Measurements from ENCODE around the gene SCN2A.

DNA sequence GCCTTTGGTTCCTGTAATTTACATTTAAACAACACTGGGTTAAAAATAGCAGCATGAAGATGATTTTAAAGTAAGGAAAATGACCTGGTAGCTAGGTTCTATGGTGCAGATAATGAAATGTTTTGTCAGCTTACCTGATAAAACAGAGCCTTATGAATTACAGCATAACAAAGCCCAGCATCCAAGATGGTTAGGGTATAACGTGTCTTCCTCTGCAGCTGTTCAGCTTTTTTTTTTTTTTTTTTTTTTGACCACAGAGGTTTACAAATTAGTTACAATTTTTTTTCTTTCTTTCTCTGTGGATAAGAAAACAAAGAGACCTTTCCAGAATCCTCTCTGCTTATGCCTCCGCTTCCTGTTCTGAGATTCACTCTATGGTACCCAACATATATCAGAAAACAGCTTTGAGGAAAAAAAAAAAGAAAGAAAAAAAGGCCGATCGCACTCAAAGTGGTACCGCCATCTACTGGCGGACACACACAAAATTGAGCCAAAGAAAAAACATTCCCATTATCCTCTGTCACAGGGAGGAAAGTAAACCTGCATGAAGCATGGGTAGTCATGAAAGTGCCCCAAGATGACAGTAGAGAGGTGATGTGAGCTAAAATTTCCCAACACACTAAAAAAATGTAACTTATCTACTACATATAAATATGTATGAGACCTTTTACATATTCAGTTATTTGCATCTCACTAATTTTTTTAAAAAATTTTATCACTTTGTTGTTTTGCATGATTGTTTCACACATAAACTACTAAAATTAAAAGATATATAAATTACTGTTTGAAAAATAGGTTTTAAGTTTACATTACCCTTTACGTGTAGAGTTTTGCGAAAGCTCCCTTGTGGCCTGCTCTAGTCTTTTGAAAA lies 35.3 kb upstream of the SCN2A start, which contains the start of gene SCN3A:
- TF ChIP-seq, protein P1, sequence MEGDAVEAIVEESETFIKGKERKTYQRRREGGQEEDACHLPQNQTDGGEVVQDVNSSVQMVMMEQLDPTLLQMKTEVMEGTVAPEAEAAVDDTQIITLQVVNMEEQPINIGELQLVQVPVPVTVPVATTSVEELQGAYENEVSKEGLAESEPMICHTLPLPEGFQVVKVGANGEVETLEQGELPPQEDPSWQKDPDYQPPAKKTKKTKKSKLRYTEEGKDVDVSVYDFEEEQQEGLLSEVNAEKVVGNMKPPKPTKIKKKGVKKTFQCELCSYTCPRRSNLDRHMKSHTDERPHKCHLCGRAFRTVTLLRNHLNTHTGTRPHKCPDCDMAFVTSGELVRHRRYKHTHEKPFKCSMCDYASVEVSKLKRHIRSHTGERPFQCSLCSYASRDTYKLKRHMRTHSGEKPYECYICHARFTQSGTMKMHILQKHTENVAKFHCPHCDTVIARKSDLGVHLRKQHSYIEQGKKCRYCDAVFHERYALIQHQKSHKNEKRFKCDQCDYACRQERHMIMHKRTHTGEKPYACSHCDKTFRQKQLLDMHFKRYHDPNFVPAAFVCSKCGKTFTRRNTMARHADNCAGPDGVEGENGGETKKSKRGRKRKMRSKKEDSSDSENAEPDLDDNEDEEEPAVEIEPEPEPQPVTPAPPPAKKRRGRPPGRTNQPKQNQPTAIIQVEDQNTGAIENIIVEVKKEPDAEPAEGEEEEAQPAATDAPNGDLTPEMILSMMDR (IDR thresholded peaks at IDR 0.05; ENCODE audit: low read depth, low read length), result peak; percentile 89
- TF ChIP-seq EZH2phosphoT487 (IDR thresholded peaks at IDR 0.05; ENCODE audit: low read depth), result no peak

All from OCI-LY3 (cell line).